Astrocyte of the hippocampus (primary cell): ENCODE measurements around the gene MUC6.

Experiments used
- DNase-seq: peaks from one replicate; pipeline ENCODE4 v3.0.0; 2011; ENCODE audit warnings: low read depth, low spot score

MUC6 gene

GRCh38 chr11:1051356-1052132 lies 15.0 kb upstream of the MUC6 start:
- DNase-seq: no peak

- peak; percentile 86 for DNase-seq
These were observed 14.2 kb upstream of the MUC6 start for GRCh38 chr11:1050581-1051355.

GRCh38 chr11:1049911-1050580 lies 13.5 kb upstream of the MUC6 start:
- no peak for DNase-seq

GRCh38 chr11:1049431-1049891 lies 12.9 kb upstream of the MUC6 start:
- no peak for DNase-seq

- DNase-seq: no peak
These were observed 12.5 kb upstream of the MUC6 start for GRCh38 chr11:1049071-1049405.

- no peak for DNase-seq
These were observed 12.0 kb upstream of the MUC6 start for GRCh38 chr11:1048375-1049070.

GRCh38 chr11:1047595-1048156 lies 11.2 kb upstream of the MUC6 start:
- no peak for DNase-seq

GRCh38 chr11:1044160-1044559 lies 7.6 kb upstream of the MUC6 start:
- DNase-seq: no peak

- DNase-seq: no peak
These were observed 7.1 kb upstream of the MUC6 start for GRCh38 chr11:1043563-1044096.

GRCh38 chr11:1042626-1043562 lies 6.4 kb upstream of the MUC6 start:
- no peak for DNase-seq

- no peak for DNase-seq
These were observed 5.6 kb upstream of the MUC6 start for GRCh38 chr11:1041936-1042608.

GRCh38 chr11:1041471-1041870 lies 5.0 kb upstream of the MUC6 start:
- no peak for DNase-seq

GRCh38 chr11:1041149-1041467 lies 4.6 kb upstream of the MUC6 start:
- DNase-seq: no peak

- DNase-seq: no peak
These were observed 4.1 kb upstream of the MUC6 start for GRCh38 chr11:1040428-1041148.

GRCh38 chr11:1039481-1040427 lies 3.2 kb upstream of the MUC6 start:
- no peak for DNase-seq

GRCh38 chr11:1038921-1039320 lies 2.4 kb upstream of the MUC6 start:
- no peak for DNase-seq

- no peak for DNase-seq
These were observed 1.8 kb upstream of the MUC6 start for GRCh38 chr11:1038361-1038760.

GRCh38 chr11:1037506-1038055 lies 1.1 kb upstream of the MUC6 start:
- DNase-seq: no peak
